HUES64 (cell line): ENCODE results near the gene ACKR4.
"Not testable (repeated sequence)": the region's sequence is repeated elsewhere in the genome, so short reads cannot be mapped to it uniquely, and the experiment has no call there.

Source experiments
- H3K27ac ChIP-seq: 2 replicates; pipeline ENCODE4 v1.7.0; 2013; ENCODE audit warnings: low read depth, low read length, inconsistent platforms
- H3K27me3 ChIP-seq: 2 replicates; pipeline ENCODE4 v1.6.1; 2013; ENCODE audit warnings: mild to moderate bottlenecking, low read length; ENCODE audit not compliant: insufficient read depth
- H3K36me3 ChIP-seq: 2 replicates; pipeline ENCODE4 v1.6.1; 2013; ENCODE audit warnings: mild to moderate bottlenecking, low read length; ENCODE audit not compliant: insufficient read depth
- H3K4me1 ChIP-seq: 2 replicates; pipeline ENCODE4 v1.6.1; 2013; ENCODE audit warnings: mild to moderate bottlenecking, low read length, moderate library complexity; ENCODE audit not compliant: insufficient read depth
- H3K4me3 ChIP-seq: 2 replicates; pipeline ENCODE4 v1.5.1; 2013; ENCODE audit warnings: mild to moderate bottlenecking, low read length, moderate library complexity
- H3K9ac ChIP-seq: 2 replicates; pipeline ENCODE4 v1.6.1; 2013; ENCODE audit warnings: mild to moderate bottlenecking, low read depth, low read length
- H3K9me3 ChIP-seq: 2 replicates; pipeline ENCODE4 v1.6.1; 2013; ENCODE audit warnings: low read depth, low read length; ENCODE audit not compliant: insufficient read depth
- WGBS: fragments of 150-250, 120-280 bp; methylation state at CpG from one replicate; pipeline ENCODE4 v1.1.7; 2013; ENCODE audit warnings: missing lambda C conversion rate; 5-methylcytosine and 5-hydroxymethylcytosine counted together

The ACKR4 gene

GRCh38 chr3:132594498-132594897 is 2.6 kb upstream of the ACKR4 start:
- H3K36me3 ChIP-seq = no peaks in the 10 kb centered on the region; the same call in 1 of the 2 replicates
- H3K27me3 ChIP-seq = no peaks in the 10 kb centered on the region
- no peak overlapping the region for H3K9ac ChIP-seq
- no peak overlapping the region for H3K4me3 ChIP-seq
- H3K4me1 ChIP-seq = peaks cover 5% of the 10 kb centered on the region; the same call in 1 of the 2 replicates
- H3K9me3 ChIP-seq = no peaks in the 10 kb centered on the region
- H3K27ac ChIP-seq = no peak overlapping the region

- H3K27ac ChIP-seq = no peak overlapping the region
- no peak overlapping the region for H3K9ac ChIP-seq
- no peaks in the 10 kb centered on the region for H3K27me3 ChIP-seq
- no peaks in the 10 kb centered on the region; the same call in 1 of the 2 replicates for H3K36me3 ChIP-seq
- peaks cover 5% of the 10 kb centered on the region; the same call in 1 of the 2 replicates for H3K4me1 ChIP-seq
- H3K4me3 ChIP-seq = no peak overlapping the region
- no peaks in the 10 kb centered on the region for H3K9me3 ChIP-seq
These were observed 2.1 kb upstream of the ACKR4 start for GRCh38 chr3:132595014-132595413.

- Histone ChIP-seq H3K9ac (no peak overlapping the region), H3K4me3 (no peak overlapping the region), H3K4me1 (peaks cover 5% of the 10 kb centered on the region; the same call in 1 of the 2 replicates), H3K36me3 (no peaks in the 10 kb centered on the region; the same call in 1 of the 2 replicates), H3K27me3 (no peaks in the 10 kb centered on the region), H3K27ac (no peak overlapping the region), H3K9me3 (no peaks in the 10 kb centered on the region)
These were observed 744 bp upstream of the ACKR4 start for GRCh38 chr3:132596326-132596725.

- Histone ChIP-seq H3K36me3 (peaks cover 2% of the 10 kb centered on the region; the same call in 1 of the 2 replicates), H3K27ac (no peak overlapping the region), H3K9me3 (no peaks in the 10 kb centered on the region), H3K9ac (no peak overlapping the region), H3K4me1 (peaks cover 5% of the 10 kb centered on the region; the same call in 1 of the 2 replicates), H3K4me3 (no peak overlapping the region), H3K27me3 (no peaks in the 10 kb centered on the region)
- no CpG with 5 or more reads among the region's 2 CpGs for WGBS
These were observed 590 bp downstream of the ACKR4 start for GRCh38 chr3:132597660-132598059.

GRCh38 chr3:132598181-132598580 is 1.1 kb downstream of the ACKR4 start:
- 96% methylated on average over 3 of the region's 3 CpGs for WGBS
- Histone ChIP-seq H3K9ac (no peak overlapping the region), H3K9me3 (no peaks in the 10 kb centered on the region), H3K4me1 (peaks cover 5% of the 10 kb centered on the region; the same call in 1 of the 2 replicates), H3K4me3 (no peak overlapping the region), H3K27ac (no peak overlapping the region), H3K27me3 (no peaks in the 10 kb centered on the region), H3K36me3 (peaks cover 7% of the 10 kb centered on the region)

- not testable (repeated sequence) for H3K9me3 ChIP-seq, H3K36me3 ChIP-seq, H3K27me3 ChIP-seq, H3K27ac ChIP-seq, H3K4me1 ChIP-seq, H3K4me3 ChIP-seq, H3K9ac ChIP-seq
- no CpG with 5 or more reads among the region's 1 CpG for WGBS
These were observed 3.5 kb downstream of the ACKR4 start for GRCh38 chr3:132600614-132601013.

- H3K4me1 ChIP-seq = peaks cover 15% of the 10 kb centered on the region
- H3K27ac ChIP-seq = no peak overlapping the region
- peaks cover 8% of the 10 kb centered on the region for H3K36me3 ChIP-seq
- no peaks in the 10 kb centered on the region for H3K9me3 ChIP-seq
- H3K27me3 ChIP-seq = no peaks in the 10 kb centered on the region
- no peak overlapping the region for H3K4me3 ChIP-seq
- WGBS = 75% methylated on average over 2 of the region's 2 CpGs
- H3K9ac ChIP-seq = no peak overlapping the region
These were observed 8.3 kb downstream of the ACKR4 start for GRCh38 chr3:132605374-132605792.

- Histone ChIP-seq H3K9ac (no peak overlapping the region), H3K27me3 (no peaks in the 10 kb centered on the region), H3K9me3 (no peaks in the 10 kb centered on the region), H3K4me3 (no peak overlapping the region), H3K27ac (peak overlapping the region; percentile 14; the same call in 1 of the 2 replicates), H3K4me1 (peaks cover 15% of the 10 kb centered on the region), H3K36me3 (peaks cover 8% of the 10 kb centered on the region)
- WGBS = 93% methylated on average over 1 of the region's 1 CpG
These were observed 9.0 kb downstream of the ACKR4 start for GRCh38 chr3:132606085-132606484.

GRCh38 chr3:132606620-132607019 is 9.6 kb downstream of the ACKR4 start:
- not testable (repeated sequence) for H3K27me3 ChIP-seq, H3K36me3 ChIP-seq, H3K9ac ChIP-seq, H3K4me3 ChIP-seq, H3K9me3 ChIP-seq, H3K27ac ChIP-seq
- peaks cover 15% of the 10 kb centered on the region for H3K4me1 ChIP-seq
- WGBS = 80% methylated on average over 8 of the region's 8 CpGs

- H3K27ac ChIP-seq, H3K9ac ChIP-seq, H3K27me3 ChIP-seq, H3K4me3 ChIP-seq, H3K9me3 ChIP-seq, H3K4me1 ChIP-seq, H3K36me3 ChIP-seq: not testable (repeated sequence)
- 100% methylated on average over 3 of the region's 3 CpGs for WGBS
These were observed 18.2 kb downstream of the ACKR4 start for GRCh38 chr3:132615301-132615700.

- no peak overlapping the region for H3K4me3 ChIP-seq
- H3K27ac ChIP-seq = no peak overlapping the region
- H3K9ac ChIP-seq = no peak overlapping the region
- 92% methylated on average over 3 of the region's 3 CpGs for WGBS
- no peaks in the 10 kb centered on the region for H3K9me3 ChIP-seq
- H3K27me3 ChIP-seq = no peaks in the 10 kb centered on the region
- no peaks in the 10 kb centered on the region for H3K4me1 ChIP-seq
- peaks cover 10% of the 10 kb centered on the region for H3K36me3 ChIP-seq
These were observed 18.8 kb downstream of the ACKR4 start for GRCh38 chr3:132615881-132616280.

GRCh38 chr3:132616780-132617179 is 19.7 kb downstream of the ACKR4 start:
- Histone ChIP-seq H3K4me1 (no peaks in the 10 kb centered on the region), H3K4me3 (no peak overlapping the region), H3K9ac (no peak overlapping the region), H3K36me3 (peaks cover 10% of the 10 kb centered on the region), H3K9me3 (no peaks in the 10 kb centered on the region), H3K27me3 (no peaks in the 10 kb centered on the region), H3K27ac (no peak overlapping the region)
- 93% methylated on average over 1 of the region's 1 CpG for WGBS
